SKM-1 treated with dmso at 0.1 percent for 144 hours (cell line): ENCODE data around the gene SIN3A.
"Not testable (repeated sequence)": the region's sequence is repeated elsewhere in the genome, so short reads cannot be mapped to it uniquely, and the experiment has no call there.

Source experiments
- DNase-seq: peaks from one replicate; lab custom pipeline; 2025; ENCODE audit not compliant: unreplicated experiment; lab: John Stamatoyannopoulos, UW

SIN3A gene

DNA sequence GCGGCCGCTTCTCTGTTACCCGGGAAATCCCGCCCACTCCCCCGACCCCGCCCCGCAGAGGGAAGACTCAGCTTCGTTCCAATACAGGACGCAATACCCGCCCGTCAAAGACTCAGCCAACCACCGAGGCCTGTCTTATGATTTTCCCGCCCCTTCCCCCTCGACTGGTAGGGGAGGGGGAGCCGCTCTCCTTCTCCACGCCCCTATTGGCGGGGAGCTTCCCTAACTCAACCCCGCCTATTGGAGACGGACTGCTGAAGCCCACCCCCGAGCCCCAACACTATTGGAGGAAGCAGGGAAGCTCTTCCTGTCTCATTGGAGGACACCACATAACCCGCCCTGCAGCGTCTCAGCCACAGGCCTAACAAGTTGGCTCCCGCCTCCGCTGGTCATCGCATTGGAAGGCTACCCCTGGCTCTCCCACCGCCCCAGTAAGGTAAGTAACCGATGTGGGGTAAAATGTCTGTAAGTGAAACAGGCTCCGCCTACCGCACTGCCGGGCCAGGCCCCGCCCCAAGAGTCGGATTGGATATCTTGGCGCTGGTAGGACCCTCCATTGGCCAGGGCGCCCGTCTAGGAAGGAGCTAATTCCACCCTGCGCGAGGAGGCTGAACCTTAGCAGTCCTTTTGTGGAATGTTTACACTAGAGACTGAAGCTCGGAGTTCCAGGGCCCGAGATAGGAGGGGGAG is at the start of gene SIN3A:
SIN3A (minus strand) TSS at position 17 of the 690 bp plus-strand sequence. CDS start 21,315 bp downstream, outside the sequence.
- peak; percentile 99 for DNase-seq

- no peak for DNase-seq
These were observed 42.2 kb upstream of the SIN3A start for GRCh38 chr15:75493732-75494131.

DNA sequence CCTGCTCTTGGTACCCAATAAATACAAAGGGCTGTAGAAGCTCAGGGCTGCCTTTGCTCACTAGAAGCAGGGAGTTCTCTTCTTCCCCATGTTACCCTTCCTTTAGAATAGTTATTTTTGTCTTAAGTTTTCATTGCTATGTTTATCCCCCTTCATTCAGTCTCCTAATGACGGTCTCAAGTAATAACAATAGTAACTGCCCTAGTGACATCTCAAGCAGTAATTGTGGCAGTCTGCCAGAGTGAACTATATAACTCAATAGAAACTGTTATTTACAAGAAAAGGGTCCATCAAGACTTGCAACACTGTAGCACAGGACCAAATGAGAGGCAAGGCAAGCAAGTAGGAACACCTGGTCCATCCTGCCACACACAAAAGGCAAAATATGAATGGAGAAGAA is 32.5 kb upstream of the SIN3A start:
- DNase-seq, result no peak

GRCh38 chr15:75483556-75483955 is 32.1 kb upstream of the SIN3A start:
- not testable (repeated sequence) for DNase-seq

DNA sequence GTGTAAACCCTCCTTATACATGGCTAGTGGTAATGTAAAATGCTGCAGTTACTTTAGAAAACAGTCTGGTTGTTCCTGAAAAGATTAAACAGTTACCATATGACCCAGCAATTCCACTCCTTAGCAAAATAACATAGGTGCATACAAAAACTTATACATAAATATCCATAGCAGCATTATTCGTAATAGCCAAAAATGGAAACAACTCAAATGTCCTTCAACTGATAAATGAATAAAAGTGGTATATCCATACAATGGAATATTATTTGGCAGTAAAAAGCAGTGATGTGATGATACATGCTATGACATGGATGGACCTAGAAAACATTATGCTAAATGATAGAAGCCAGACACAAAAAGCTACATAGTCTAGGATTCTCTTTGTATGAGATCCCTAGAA is 31.6 kb upstream of the SIN3A start:
- DNase-seq, result no peak

DNA sequence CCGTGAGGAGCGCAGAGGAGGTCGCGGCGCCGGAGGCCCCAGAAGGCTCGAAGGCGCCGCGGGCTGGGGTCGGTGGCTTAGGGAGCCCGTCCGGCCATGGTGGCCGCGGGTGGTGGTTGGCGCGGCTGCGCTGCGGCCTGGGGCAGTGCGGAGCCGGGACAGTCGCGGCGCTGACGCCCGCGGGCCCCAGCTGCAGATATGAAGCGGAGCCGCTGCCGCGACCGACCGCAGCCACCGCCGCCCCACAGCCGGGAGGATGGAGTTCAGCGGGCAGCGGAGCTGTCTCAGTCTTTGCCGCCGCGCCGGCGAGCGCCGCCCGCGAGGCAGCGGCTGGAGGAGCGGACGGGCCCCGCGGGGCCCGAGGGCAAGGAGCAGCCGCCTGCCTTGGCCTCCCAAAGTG is 29.0 kb upstream of the SIN3A start:
- not testable (repeated sequence) for DNase-seq

- DNase-seq, result no peak
These were observed 28.2 kb upstream of the SIN3A start for GRCh38 chr15:75479670-75480069.

DNA sequence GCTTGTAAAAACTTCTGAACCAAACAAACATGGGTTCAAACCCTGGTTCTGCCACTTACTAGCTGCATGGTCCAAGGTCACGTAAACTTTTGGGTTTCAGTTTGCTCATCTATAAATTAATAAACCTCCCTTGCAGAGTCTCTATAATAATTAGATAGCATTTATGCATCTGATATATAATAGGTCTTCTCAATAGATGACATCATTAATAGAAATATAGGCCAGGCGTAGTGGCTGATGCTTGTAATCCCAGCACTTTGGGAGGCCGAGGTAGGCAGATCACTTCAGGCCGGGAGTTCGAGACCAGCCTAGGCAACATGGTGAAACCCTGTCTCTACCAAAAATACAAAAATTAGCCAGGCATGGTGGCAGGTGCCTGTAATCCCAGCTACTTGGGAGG is 25.6 kb upstream of the SIN3A start:
- not testable (repeated sequence) for DNase-seq

GRCh38 chr15:75468913-75469598 is 17.6 kb upstream of the SIN3A start:
- no peak for DNase-seq

GRCh38 chr15:75460646-75461045 is 9.2 kb upstream of the SIN3A start:
- no peak for DNase-seq

DNA sequence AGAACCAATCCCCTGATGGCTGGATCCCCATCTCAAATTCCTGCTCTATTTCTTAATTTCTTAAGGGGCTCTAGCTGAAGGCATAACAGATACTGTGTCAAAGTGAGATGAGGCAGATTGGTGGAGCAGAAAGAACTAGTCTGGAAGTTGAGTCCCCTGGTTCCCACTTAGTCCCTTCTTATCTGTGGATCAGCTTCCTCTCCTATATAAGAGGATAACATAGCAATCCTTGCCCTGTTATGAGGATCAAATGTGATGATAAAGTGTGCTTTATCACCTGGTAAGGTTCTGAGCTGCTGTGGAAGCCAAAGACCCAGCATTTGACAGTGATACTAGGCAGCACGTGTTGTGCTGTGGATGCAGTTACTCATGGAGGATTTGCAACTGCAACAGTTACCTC is 8.1 kb upstream of the SIN3A start:
- no peak for DNase-seq

- DNase-seq, result peak; percentile 11
These were observed 5.2 kb upstream of the SIN3A start for GRCh38 chr15:75456710-75457109.

- peak; percentile 60 for DNase-seq
These were observed 4.6 kb upstream of the SIN3A start for GRCh38 chr15:75455982-75456531.

GRCh38 chr15:75455424-75455981 is 4.0 kb upstream of the SIN3A start:
- peak; percentile 80 for DNase-seq

DNA sequence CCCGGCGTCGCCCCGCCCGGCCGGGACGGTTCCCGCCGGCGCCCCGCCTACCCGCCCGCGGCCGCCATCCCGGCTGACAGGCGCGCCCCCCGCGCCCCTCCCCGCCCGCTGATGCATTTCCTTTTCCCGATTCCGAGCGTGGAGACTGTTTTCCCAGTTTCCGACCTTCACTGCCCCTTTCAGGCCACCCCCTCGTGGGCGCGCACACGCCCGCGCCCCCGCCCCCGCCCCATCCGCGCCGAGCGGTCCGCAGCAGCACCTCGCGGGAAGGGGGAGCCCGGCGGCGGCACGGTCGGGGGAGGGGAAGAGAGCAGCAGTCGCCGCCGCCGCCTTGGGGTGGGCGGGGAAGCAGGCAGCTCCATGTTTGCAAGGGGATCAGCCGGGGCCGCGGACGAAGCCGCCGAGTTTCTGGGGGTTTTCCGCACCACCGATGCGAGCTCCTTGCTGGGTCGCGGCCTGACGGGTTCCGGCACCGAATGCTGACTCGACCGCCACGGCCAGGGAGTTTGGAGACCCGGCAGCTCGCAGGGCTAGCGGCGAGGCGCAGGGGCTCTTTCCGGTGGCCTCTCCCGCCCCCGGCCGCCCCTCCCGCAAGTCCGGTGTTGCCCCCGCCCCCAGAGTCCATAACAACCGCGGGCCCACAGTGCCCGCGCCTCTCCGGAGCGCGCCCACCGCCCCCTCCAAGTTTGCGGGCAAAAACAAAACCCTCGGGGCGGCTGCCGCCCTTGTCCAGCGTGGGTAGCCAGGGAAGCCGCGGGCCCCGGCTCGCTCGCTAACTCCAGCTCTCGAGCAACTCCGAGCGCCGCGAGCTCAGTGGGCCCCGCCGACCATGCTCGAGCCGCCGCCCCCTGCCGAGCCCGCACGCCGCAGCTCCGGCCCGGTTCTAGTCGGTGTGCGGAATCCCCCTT is 3.2 kb upstream of the SIN3A start:
- peak; percentile 60 for DNase-seq

- DNase-seq, result peak; percentile 100
These were observed 2.4 kb upstream of the SIN3A start for GRCh38 chr15:75453703-75454470.

DNA sequence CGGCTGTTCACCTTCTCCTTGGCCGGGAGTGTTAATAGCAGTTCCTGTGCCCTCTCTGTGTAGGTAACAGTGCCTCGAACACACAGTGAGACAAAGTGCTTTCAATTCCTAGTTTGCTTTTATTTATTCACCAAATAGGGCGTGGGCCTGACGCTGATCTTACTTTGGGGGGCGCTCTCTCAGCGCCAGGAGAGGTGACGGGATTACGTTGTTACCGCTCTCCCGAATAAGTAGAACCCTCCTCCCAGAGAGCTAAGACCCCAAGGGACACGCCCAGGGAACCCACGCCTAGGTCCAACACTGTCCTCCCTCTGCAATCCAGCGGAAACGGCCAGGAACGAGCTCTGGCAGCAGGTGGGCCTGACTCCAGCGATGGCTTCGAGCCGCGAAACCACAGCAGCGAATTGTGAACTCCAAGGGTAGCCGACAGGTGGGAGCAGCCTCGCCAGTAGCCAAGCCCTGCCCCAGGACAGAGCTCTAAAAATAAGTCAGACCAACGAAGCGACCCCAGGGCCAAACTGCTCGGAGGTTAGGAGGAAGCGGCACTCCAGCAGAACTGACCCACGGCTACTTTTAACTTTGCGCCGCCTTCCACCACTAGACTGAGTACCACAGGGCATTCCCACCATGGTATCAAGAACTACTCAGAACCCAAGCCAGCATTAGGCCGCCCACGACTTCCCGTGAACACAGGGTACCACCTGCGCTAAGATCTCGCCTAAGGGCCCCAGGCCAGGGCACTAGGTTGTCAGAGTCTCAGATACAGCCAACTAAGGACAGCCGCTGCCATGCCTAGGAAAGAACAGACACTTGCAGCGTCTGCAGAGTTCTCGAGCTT is 1.6 kb upstream of the SIN3A start:
- no peak for DNase-seq

DNA sequence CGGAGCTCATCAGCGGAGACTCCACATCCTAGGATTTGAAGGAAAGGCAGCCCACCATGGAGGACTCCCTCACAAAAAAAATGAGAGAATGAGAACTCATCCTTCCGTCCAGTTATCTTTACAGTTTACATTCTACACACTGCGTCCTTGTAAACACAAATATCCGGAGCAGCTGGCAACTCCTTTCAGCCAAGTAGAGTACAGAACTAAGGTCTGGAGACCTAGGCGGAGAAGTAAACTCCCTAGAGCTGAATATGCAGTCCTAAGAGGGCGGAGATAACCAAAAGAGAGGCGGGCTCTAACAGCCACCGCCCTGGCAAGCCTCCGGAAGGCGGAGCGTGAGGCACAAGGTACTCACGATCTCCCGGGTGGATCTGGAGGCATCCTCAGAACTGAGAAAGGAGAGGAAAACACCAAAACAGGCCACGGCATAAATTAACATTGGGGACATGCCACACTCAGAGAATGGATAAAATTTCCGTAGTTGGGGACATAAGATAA is 924 bp upstream of the SIN3A start:
- peak; percentile 79 for DNase-seq

GRCh38 chr15:75451202-75451673 is 252 bp downstream of the SIN3A start:
- DNase-seq, result peak; percentile 50
